ENCODE measurements around the gene INPP5A.
"Not testable (repeated sequence)": the region's sequence is repeated elsewhere in the genome, so short reads cannot be mapped to it uniquely, and the experiment has no call there.

INPP5A gene

GRCh38 chr10:132562916-132563456, 25.4 kb downstream of the INPP5A start:
- DNase-seq (ENCODE audit: low read depth in 2 of 2) = no peak

DNA sequence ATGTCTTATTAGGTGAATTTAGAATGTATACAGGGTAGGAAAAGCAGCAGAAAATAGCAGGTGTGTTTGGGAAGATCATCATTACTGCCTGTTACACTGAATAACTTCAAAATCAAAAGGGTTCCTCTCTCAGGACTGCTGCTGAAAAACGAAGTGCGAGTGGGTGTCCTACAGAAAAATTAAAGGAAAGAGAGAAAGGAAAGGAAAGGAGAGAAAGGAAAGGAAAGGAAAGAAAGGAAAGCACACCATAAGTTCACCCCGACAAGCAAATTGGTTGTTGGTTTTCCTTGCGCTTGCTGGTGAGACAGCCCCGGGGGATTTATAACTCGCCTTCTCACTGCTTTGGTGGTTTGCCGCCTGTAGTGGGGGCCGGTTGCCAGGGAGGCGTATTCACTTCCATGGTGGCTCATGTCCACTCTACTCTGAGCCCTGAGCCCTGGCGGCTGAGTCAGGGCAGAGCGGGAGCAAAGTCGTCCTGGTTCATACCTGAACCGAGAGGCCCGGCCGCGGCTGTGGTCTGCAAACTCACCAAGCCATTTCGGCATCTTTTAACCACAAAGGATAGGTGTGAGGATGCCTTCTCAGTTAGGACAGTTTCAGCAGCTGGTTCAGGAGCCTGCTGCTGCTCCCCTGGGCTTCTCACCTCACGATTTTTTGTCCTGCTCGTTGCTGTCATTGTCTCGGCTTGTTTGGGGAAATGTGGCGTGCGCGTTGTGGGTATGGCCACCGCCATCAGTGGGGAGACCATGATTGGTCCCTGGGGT, 26.1 kb downstream of the INPP5A start:
- no peak for DNase-seq (ENCODE audit: low read depth in 2 of 2)

DNA sequence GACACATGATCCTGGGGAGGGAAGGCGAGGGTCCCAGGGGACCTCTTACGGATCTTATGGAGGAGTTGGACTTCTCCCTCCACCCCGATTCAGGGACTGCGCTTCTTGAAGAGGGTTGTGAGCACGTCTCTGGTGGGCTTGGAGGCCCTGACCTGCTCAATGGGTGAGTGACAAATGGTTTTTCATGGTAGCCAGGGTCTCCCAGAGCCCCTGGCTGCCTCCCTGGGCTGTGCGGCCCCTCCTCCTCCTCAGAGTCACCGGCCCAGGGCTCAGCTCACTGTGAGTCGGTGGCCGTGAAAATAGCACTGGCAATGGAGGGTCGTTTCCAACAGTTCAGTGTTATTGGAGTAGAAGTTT, 26.6 kb downstream of the INPP5A start:
- DNase-seq (ENCODE audit: low read depth in 2 of 2) = no peak

- DNase-seq (ENCODE audit: low read depth in 2 of 2) = no peak
These were observed 27.1 kb downstream of the INPP5A start for GRCh38 chr10:132564690-132565089.

- no peak for DNase-seq (ENCODE audit: low read depth in 2 of 2)
These were observed 28.1 kb downstream of the INPP5A start for GRCh38 chr10:132565516-132566209.

DNA sequence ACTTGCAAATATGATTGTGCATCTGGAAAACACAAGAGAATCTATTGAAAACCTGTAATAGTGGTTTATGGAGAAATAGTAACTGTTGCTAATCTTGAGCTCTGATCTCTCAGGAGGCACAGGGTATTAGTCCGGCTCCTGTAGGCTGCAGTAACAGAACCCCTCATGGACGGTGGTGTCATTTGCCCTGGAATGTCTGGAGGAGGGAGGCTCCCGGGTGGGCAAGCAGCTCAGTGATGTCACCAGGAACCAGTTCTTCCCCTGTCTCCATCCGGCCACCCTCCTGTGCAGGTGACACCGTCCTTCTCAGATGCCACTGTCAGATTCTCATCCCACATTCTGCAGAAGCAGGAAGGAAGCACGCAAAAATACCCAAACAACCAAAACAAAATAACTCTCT, 29.3 kb downstream of the INPP5A start:
- no peak for DNase-seq (ENCODE audit: low read depth in 2 of 2)

DNA sequence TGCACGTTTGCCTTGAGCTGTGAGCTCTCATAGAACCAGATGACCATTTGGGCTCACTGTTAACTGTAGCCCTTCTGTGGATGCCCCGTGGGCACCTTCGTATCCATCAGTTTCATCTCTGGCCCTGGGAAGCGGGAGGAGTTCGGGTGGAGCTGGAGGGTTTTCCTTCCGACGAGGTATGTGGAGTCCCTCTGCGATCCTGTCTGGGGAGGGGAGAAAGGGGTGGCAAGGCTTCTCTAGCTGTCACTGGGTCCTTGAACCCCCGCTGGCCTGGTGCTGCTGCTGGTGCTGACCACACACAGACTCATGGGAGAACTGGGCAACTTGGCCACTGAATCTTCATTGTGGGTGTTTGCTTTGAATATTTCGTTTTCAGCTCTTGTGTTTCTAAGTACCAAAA, 32.7 kb downstream of the INPP5A start:
- no peak for DNase-seq (ENCODE audit: low read depth in 2 of 2)

DNA sequence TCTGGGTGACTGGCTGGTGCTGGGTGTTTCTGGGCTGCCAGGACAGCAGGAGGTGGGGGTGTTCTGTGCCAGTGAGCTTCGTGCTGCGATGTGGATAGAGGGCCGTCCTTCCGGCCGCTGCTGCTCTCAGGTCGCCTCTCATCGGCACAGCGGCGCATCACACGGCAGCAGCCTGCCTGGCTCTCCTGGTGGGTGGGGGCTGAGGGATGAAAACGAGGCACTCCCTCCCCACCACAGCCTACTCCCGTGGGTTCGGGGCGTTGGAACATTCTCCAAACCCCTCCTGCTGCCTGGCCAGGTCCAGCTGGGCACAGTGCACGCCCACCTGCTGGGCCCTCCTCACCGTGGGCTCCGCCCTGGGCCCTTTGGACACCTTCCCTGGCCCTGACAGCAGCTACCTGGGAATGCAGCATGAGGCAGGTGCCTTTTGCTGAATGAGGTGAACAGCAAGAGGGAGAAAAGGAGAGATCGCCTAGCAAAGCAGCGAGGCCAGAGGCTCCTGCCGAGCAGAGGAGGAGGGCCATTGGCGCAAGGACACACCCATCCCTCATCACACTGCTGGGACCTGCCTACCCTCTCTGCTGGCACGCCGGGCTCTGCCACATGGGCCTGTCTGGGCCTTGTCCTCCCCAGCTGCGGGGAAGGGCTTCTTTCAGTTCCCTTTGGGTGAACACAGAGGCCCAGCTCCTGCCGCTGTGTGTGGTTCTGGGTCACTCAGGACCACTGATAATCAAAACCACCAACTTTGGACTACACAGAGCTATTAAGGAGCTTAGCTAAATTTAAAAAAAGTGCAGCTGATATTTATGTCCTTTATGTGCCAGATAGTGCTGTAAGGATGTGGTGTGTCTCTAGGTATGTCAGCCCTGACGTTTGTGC, 33.4 kb downstream of the INPP5A start:
- no peak for DNase-seq (ENCODE audit: low read depth in 2 of 2)

DNA sequence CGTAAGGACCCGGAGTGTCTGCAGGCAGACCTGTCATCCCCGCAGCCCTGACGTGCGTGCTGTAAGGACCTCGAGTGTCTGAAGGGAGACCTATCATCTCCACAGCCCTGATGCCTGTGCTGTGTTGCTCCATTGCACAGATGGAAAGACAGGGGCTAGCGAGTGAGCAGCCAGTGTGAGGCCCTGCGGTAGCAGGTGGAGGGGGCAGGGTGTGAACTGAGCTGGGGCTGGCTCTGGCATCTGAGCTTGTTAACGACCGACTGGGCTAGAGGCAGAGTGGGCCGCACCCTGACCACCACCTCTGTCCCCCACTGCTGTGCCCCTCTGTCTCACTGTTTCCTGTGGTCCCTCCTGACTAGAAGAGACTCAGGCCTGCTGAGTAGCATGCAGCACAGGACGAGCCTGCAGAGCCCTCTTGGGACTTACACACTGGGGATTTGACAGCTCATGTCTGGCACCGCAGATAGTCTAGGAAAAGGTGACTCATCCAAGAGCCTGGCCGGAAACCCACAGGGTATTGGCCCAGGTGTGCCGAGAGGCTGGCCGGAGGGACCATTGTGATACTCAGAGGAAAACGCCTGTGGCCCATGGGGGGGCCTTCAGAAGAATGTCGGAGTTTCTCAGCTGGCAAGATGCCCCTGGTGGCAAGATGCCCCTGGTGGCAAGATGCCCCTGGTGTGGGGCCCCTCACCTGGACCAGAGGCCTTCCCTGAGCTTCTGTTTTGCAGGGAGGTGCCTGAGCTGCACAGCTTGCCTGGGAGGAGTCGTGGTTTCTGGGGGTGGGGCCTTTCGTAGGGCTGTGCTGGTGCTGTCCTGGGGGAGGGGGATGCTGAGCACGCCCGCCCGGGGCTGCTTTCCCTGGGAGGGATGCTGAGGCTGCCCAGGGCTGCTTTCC, 34.3 kb downstream of the INPP5A start:
- DNase-seq (ENCODE audit: low read depth in 2 of 2) = peak; percentile 24 to 66

- DNase-seq (ENCODE audit: low read depth in 2 of 2) = no peak
These were observed 35.0 kb downstream of the INPP5A start for GRCh38 chr10:132572545-132572937.

DNA sequence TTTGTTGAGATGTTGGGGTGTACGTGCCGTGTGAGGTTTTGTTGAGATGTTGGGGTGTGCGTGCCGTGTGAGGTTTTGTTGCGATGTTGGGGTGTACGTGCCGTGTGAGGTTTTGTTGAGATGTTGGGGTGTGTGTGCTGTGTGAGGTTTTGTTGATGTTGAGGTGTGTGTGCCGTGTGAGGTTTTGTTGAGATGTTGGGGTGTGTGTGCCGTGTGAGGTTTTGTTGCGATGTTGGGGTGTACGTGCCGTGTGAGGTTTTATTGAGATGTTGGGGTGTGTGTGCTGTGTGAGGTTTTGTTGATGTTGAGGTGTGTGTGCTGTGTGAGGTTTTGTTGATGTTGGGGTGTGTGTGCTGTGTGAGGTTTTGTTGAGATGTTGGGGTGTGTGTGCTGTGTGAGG, 35.4 kb downstream of the INPP5A start:
- not testable (repeated sequence) for DNase-seq (ENCODE audit: low read depth in 2 of 2)

DNA sequence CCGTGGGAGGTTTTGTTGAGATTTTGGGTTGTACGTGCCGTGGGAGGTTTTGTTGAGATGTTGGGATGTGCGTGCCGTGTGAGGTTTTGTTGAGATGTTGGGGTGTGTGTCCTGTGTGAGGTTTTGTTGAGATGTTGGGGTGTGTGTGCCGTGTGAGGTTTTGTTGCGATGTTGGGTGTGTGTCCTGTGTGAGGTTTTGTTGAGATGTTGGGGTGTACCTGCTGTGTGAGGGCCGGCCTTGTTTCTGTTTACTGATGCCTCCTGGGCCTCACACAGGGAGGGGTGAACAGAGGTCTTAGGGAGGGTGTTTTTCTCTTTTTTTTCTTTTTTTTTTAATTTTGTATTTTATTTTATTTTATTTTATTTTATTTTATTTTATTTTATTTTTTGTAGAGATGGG, 36.7 kb downstream of the INPP5A start:
- DNase-seq (ENCODE audit: low read depth in 2 of 2) = no peak

DNA sequence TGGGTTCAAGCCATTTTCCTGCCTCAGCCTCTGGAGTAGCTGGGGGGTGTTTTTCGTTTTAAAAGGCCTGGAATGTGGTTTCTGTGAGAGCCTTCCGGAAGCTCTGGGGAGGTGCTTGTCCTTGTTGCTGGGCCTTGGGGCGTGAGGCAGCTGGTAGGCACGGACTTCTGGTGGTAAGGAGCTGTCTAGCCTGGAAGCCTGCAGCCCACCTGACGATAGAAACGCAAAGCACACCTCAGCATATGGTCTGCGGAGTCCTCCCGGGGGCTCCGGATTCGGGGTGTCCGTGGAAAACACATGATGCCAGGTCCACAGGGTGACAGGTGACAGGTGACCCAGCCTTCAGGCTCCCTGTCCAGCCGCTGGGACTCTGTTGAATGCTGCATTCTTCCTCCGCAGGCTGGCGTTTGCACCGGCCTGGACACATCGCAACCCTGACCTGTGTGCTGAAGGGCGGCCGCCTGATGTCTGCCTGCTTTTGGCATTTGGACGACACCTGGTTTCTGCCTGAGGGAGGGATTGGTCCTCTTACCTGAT, 37.3 kb downstream of the INPP5A start:
- no peak for DNase-seq (ENCODE audit: low read depth in 2 of 2)

GRCh38 chr10:132575320-132576201, 38.0 kb downstream of the INPP5A start:
- peak in 1 of 2 donors; percentile 29 for DNase-seq (ENCODE audit: low read depth in 2 of 2)

DNA sequence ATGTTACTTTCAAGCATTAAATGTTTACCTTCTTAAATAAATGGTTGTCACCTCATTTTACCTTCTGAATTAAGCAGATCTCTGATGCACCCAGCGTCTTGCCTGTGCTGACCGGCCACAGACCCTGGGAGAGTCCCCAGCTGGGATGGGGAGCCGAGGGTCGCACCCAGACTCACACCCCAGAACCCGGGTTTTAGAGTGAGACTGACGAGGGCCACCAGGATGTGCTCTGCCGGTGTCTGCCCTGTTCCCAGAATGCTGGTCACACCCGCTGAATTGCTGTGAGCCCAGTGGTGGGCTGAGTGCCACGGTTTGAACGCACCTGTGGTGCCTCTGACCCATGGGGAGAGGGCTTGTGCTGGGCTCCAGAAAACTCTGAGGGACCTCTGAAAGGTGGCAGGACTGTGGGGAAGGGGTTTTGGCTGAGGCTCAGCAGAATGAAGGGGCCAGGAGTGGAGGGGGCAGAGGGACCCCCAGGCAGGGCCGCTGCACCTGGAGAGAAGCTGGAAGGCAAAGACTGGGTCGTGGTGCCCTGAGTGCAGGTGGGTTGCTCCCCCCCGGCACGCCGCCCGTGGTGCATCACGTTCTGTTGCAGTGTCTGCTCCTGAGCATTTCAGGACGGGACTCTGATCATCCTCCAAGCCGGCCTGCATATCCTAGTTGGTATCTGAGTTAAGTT, 39.2 kb downstream of the INPP5A start:
- DNase-seq (ENCODE audit: low read depth in 2 of 2) = no peak

DNA sequence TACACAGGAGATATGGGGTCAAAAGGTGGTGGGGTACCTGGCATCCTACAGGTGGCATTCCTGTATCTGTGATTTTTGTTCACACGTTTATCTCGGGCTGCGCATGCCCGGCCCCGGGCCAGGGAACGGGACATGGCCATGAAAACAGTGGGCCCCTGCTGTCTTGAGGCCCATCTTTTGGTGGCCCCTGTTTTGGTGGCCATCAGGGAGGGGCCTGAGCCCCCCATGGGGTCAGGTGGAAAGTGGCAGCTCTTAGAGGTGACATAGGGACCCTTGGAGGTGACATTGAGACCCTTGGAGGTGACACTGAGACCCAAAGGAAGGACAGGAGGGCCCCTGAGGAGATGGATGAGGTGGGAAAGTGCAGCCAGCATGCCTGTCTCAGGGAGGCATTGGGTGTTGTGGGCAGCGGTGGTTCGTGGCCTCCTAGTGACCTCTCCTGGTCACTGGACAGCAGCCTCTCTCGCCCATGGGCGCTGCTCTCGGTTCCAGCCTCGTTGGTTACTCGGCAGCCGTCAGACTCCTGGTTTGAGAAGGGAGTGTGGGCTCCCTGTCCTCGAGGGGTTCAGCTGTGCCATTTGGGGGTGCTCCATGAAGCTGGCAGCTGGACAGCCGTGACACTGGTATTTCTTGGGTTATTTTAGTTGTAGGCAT, 39.9 kb downstream of the INPP5A start:
- DNase-seq (ENCODE audit: low read depth in 2 of 2) = no peak

GRCh38 chr10:132578287-132578951, 40.8 kb downstream of the INPP5A start:
- no peak for DNase-seq (ENCODE audit: low read depth in 2 of 2)
